Karpas-422 (cell line): ENCODE measurements around the gene FSTL5. TPM values are rescaled to one million over a fixed set of nuclear protein-coding genes. Genes with fewer than 3 reads are reported as not detected.

Experiments
- DNase-seq: peaks from one replicate; pipeline ENCODE4 v3.0.0-alpha.2; 2015
- H2AFZ ChIP-seq: fragments of 200-600 bp; sonication (generic); 2 replicates; pipeline ENCODE4 v1.6.1; 2014; ENCODE audit warnings: antibody characterized with exemption, low read length, mixed read lengths
- H3K27ac ChIP-seq: fragments of 200-600 bp; sonication (generic); 2 replicates; pipeline ENCODE4 v1.5.1; 2014; ENCODE audit warnings: mild to moderate bottlenecking, low read length, moderate library complexity
- H3K27me3 ChIP-seq: fragments of 200-600 bp; sonication (generic); 2 replicates; pipeline ENCODE4 v1.6.1; 2014; ENCODE audit warnings: low read length, mixed read lengths
- H3K36me3 ChIP-seq: fragments of 200-600 bp; sonication (generic); 2 replicates; pipeline ENCODE4 v1.6.1; 2014; ENCODE audit warnings: low read length, mixed read lengths; ENCODE audit not compliant: insufficient read depth
- H3K4me1 ChIP-seq: fragments of 200-600 bp; sonication (generic); 2 replicates; pipeline ENCODE4 v1.6.1; 2014; ENCODE audit warnings: mild to moderate bottlenecking, low read length, mixed read lengths
- H3K4me2 ChIP-seq: fragments of 200-600 bp; sonication (generic); 2 replicates; pipeline ENCODE4 v1.6.1; 2014; ENCODE audit warnings: low read length, low read depth, mild to moderate bottlenecking; ENCODE audit not compliant: poor library complexity, severe bottlenecking
- H3K4me3 ChIP-seq: fragments of 200-600 bp; sonication (generic); 2 replicates; pipeline ENCODE4 v1.5.1; 2014; ENCODE audit warnings: mild to moderate bottlenecking, antibody characterized with exemption, low read length, mixed read lengths
- H3K79me2 ChIP-seq: fragments of 200-600 bp; sonication (generic); 2 replicates; pipeline ENCODE4 v1.6.1; 2014; ENCODE audit warnings: mild to moderate bottlenecking, low read length, mixed read lengths
- H3K9ac ChIP-seq: fragments of 200-600 bp; sonication (generic); 2 replicates; pipeline ENCODE4 v1.6.0; 2014; ENCODE audit warnings: low read length
- H3K9me2 ChIP-seq: fragments of 200-600 bp; sonication (generic), shearing (Covaris generic); replicated peaks from 2 replicates; pipeline ENCODE4 v1.6.0; 2014; ENCODE audit warnings: mild to moderate bottlenecking, low read length, moderate library complexity; ENCODE audit not compliant: insufficient read depth
- H3K9me3 ChIP-seq: fragments of 300-700, 200-600 bp; sonication (generic); 2 replicates; pipeline ENCODE4 v1.6.1; 2014; ENCODE audit warnings: low read length, mixed read lengths
- H4K20me1 ChIP-seq: fragments of 200-600 bp; sonication (generic); 2 replicates; pipeline ENCODE4 v1.6.1; 2014; ENCODE audit warnings: mild to moderate bottlenecking, antibody characterized with exemption, low read length, low read depth; ENCODE audit not compliant: insufficient read depth
- total RNA-seq: library from RNA; depleted of rRNA; stranded (reverse); fragments of >200 nt; shearing (Covaris generic); gene quantifications from 2 replicates; pipeline ENCODE4 v1.2.3, GENCODE V29; 2014; ENCODE audit warnings: low replicate concordance

The FSTL5 gene
- total RNA-seq, 1 experiment from 2014 or later: not detected

DNA sequence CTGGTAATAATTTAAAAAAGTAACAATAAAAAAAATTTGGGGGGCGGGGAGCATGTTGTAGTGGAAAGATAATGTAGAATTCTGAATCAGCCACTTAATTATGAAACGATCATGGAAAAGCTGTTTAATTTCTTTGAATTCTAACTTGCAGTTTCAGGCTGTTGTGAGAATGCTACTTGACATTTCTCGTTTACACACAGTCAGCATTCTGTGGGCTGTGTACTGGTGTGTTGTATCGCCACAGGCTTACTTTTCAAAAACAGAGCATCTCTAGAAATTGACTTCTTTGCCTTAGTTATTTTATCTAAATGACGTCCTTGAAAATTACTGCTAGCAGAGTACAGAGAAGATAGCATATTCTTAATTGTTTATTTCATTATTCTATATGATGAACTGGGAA, 350.4 kb downstream of the FSTL5 start:
- Histone ChIP-seq H3K4me3 (no peak overlapping the region), H3K4me2 (no peak overlapping the region), H3K36me3 (no peaks in the 10 kb centered on the region), H3K79me2 (no peaks in the 10 kb centered on the region), H3K9me3 (peaks cover 23% of the 10 kb centered on the region), H3K9ac (no peak overlapping the region), H2AFZ (no peak overlapping the region), H3K27me3 (no peaks in the 10 kb centered on the region), H4K20me1 (no peaks in the 10 kb centered on the region), H3K9me2 (no peaks in the 10 kb centered on the region), H3K27ac (no peak overlapping the region), H3K4me1 (no peaks in the 10 kb centered on the region)
- no peak for DNase-seq

DNA sequence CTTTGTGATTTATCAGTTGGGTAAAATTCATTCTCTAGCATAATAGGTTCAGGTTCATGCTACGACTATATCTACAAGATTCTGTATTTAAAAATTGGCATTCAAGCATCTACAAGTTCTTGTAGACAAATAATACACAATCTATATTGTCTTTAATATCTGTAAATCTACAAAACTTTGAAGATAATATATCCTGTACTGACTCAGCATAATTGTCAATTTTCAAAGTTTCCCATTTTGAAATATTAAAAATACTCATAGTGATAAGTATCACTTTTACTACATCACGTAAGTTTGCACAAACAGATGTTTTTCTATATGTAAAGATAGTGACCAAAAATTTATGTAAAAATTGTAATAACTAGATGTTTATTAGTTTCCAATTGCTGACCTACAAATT, 360.6 kb downstream of the FSTL5 start:
- H3K79me2 ChIP-seq: no peaks in the 10 kb centered on the region
- H3K36me3 ChIP-seq: no peaks in the 10 kb centered on the region
- DNase-seq: no peak
- H2AFZ ChIP-seq: no peak overlapping the region
- H3K9me3 ChIP-seq: peaks cover 52% of the 10 kb centered on the region
- H3K9me2 ChIP-seq: no peaks in the 10 kb centered on the region
- H3K27ac ChIP-seq: no peak overlapping the region
- H3K4me1 ChIP-seq: no peaks in the 10 kb centered on the region
- H4K20me1 ChIP-seq: no peaks in the 10 kb centered on the region
- H3K9ac ChIP-seq: no peak overlapping the region
- no peak overlapping the region for H3K4me3 ChIP-seq
- H3K4me2 ChIP-seq: no peak overlapping the region
- H3K27me3 ChIP-seq: no peaks in the 10 kb centered on the region

DNA sequence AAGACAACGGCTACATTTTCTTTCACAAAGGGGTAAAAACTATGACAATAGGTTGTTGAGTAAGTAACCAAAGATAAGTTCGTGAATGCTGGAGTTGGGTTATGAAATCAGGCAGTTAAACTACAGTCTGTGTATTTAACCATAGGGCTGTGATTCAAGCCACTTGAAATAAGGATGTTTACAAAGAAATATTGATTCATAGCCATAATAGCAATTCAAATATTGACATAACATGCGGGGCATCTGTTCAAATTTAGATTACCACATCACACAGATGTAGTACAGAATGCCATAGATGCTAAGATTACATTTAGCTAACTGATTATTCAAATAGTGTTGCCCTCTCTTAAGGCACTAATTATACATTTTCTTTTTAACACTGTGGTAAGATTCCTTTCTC, 364.1 kb downstream of the FSTL5 start:
- Histone ChIP-seq H3K9me3 (peaks cover 50% of the 10 kb centered on the region), H4K20me1 (no peaks in the 10 kb centered on the region), H3K36me3 (no peaks in the 10 kb centered on the region), H3K4me1 (no peaks in the 10 kb centered on the region), H3K27me3 (no peaks in the 10 kb centered on the region), H3K27ac (no peak overlapping the region), H3K9me2 (no peaks in the 10 kb centered on the region), H2AFZ (no peak overlapping the region), H3K9ac (no peak overlapping the region), H3K4me2 (no peak overlapping the region), H3K79me2 (no peaks in the 10 kb centered on the region), H3K4me3 (no peak overlapping the region)
- no peak for DNase-seq

DNA sequence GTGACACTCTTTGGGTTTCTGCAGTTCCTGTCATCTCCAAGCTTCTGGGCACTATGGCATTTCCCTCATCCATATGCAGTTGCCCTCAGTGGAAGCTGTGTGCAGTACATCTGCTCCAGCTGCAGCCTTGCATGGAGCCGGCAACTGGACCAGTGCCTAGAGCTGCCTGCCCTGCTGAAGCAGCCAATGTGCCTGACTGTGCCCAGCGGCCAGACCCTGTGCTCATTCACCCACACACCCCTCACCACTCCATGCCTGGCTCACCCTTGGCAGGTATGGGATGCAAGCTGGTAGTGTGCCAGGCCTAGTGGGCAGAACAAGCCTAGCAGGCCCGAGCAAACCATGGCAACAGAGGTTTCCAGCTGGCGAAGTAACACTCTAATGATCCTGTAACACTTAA, 370.8 kb downstream of the FSTL5 start:
- H3K9me3 ChIP-seq: peaks cover 61% of the 10 kb centered on the region
- DNase-seq: no peak

DNA sequence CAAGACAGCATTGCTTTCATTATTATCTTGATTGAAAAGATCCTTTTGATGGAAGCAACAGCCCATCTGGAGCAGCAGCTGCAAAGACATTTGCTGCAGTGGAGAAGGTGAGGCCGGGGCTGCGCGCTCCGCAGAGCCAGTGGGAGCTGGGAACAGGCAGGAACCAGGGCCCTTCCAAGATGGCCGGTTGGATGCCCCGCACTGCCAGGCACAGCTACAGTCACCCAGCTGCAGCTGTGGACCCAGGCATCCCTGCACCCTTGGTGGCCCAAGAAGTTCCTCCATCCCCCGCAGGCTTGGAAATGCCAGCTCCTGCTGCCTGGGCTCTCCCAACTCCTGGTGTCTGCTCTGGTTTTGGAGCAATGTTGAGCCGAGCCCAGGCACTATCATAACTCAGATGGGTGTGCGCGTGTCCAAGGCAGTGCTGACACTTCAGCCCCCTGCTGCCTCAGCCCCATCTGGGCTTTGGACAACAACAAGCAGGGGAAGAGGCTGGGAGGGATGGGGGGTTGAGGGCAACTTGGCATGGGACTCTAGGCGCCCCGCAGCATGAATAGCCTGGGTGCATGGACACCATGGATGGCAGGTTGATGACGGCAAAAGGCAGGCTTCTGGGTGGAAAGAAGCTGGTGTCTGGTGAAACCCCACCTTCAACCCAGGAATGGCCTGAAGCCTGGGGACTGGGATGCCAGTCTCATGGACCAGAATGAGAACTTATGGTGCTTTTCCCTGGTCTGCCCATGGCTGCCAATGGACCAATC, 371.8 kb downstream of the FSTL5 start:
- Histone ChIP-seq H3K9me2 (no peaks in the 10 kb centered on the region), H3K4me1 (no peaks in the 10 kb centered on the region), H4K20me1 (no peaks in the 10 kb centered on the region), H3K27ac (no peak overlapping the region), H3K79me2 (no peaks in the 10 kb centered on the region), H3K4me2 (no peak overlapping the region), H3K36me3 (no peaks in the 10 kb centered on the region), H2AFZ (no peak overlapping the region), H3K9me3 (peaks cover 58% of the 10 kb centered on the region), H3K4me3 (no peak overlapping the region), H3K27me3 (no peaks in the 10 kb centered on the region), H3K9ac (no peak overlapping the region)
- no peak for DNase-seq

More for the DNA sequence above, 370.8 kb downstream of the FSTL5 start:
- no peak overlapping the region for H3K4me3 ChIP-seq
- no peak overlapping the region for H2AFZ ChIP-seq
- H3K4me2 ChIP-seq: no peak overlapping the region
- no peaks in the 10 kb centered on the region for H3K4me1 ChIP-seq
- no peaks in the 10 kb centered on the region for H3K27me3 ChIP-seq
- H3K36me3 ChIP-seq: no peaks in the 10 kb centered on the region
- H3K9ac ChIP-seq: no peak overlapping the region
- H3K79me2 ChIP-seq: no peaks in the 10 kb centered on the region
- no peak overlapping the region for H3K27ac ChIP-seq
- H3K9me2 ChIP-seq: no peaks in the 10 kb centered on the region
- no peaks in the 10 kb centered on the region for H4K20me1 ChIP-seq

DNA sequence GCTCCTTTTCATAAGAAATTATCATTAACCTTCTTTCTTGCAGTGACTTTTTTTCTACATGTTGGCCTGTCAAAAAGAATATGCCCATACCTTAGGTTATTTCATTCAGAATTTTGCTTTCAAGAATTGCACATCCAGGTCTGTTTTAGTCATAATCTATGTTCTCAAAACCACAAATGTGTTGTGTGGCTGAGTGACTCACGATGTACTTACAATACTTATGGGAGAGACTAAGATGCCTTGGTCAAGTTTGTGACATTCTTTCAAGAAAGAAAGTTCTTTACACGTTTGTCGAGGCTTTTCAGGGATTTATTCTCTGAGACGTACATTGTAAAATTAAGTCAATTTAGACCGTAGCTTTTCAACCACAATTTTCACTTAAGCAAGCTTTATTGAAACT, 396.7 kb downstream of the FSTL5 start:
- H3K27me3 ChIP-seq: no peaks in the 10 kb centered on the region
- no peak for DNase-seq

DNA sequence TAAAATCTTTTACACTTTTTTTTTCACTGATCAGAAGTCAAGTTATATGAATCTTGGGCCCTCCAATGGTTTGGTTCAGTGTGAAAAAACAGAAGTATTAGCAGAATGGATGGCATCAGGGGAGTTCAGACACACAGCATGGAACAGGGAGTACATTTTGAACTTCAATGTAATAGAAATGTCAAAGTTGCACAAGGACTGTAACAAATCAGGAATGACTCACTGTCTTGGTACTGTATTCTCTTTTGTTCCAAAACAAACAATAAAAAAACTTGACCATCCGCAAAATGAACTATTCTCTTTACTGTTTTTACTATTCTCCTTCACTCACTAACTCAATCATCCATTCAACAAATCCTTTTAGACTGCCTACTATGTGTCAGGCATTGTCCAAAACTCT, 401.0 kb downstream of the FSTL5 start:
- H4K20me1 ChIP-seq: no peaks in the 10 kb centered on the region

More for the DNA sequence above, 396.7 kb downstream of the FSTL5 start:
- no peaks in the 10 kb centered on the region for H3K36me3 ChIP-seq
- no peaks in the 10 kb centered on the region for H4K20me1 ChIP-seq
- no peak overlapping the region for H3K27ac ChIP-seq
- peaks cover 40% of the 10 kb centered on the region for H3K9me3 ChIP-seq
- H2AFZ ChIP-seq: no peak overlapping the region
- H3K4me3 ChIP-seq: no peak overlapping the region
- no peak overlapping the region for H3K4me2 ChIP-seq
- no peaks in the 10 kb centered on the region for H3K79me2 ChIP-seq
- no peaks in the 10 kb centered on the region for H3K9me2 ChIP-seq
- no peak overlapping the region for H3K9ac ChIP-seq
- no peaks in the 10 kb centered on the region for H3K4me1 ChIP-seq

DNA sequence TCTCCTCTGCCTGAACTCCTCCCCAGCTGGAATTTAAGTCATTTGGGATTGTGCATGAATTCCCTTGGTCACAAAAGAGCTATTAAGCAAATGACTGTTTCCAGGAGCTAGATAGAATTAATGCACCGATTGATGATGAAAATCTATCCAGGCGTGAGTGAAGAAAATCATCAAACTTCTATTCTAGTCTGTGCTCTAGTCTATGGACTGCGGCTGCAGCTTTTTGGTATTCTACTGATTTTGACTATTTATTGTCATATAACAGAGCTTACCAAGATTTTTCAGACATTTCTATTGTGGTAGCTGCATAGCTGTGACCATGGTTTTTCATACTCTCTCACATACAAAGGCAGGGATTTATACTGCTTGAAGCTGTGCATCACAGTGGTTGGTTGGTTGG, 403.8 kb downstream of the FSTL5 start:
- Histone ChIP-seq H3K27ac (no peak overlapping the region), H3K4me2 (no peak overlapping the region), H2AFZ (no peak overlapping the region), H3K9me2 (0 out of 2 replicates have a peak, but pooled peaks cover 2% of the 10 kb centered on the region), H3K36me3 (no peaks in the 10 kb centered on the region), H3K27me3 (no peaks in the 10 kb centered on the region), H3K4me1 (no peaks in the 10 kb centered on the region), H3K4me3 (no peak overlapping the region; the same call in 1 of the 2 replicates), H3K9me3 (peaks cover 41% of the 10 kb centered on the region), H4K20me1 (no peaks in the 10 kb centered on the region), H3K9ac (no peak overlapping the region), H3K79me2 (no peaks in the 10 kb centered on the region)
- DNase-seq: no peak

More for the DNA sequence above, 401.0 kb downstream of the FSTL5 start:
- H3K27me3 ChIP-seq: no peaks in the 10 kb centered on the region
- no peak overlapping the region for H3K4me2 ChIP-seq
- H3K36me3 ChIP-seq: no peaks in the 10 kb centered on the region
- no peak overlapping the region for H3K27ac ChIP-seq
- H3K79me2 ChIP-seq: no peaks in the 10 kb centered on the region
- no peaks in the 10 kb centered on the region for H3K9me2 ChIP-seq
- H3K4me3 ChIP-seq: no peak overlapping the region
- no peak overlapping the region for H2AFZ ChIP-seq
- no peaks in the 10 kb centered on the region for H3K4me1 ChIP-seq
- no peak for DNase-seq
- H3K9ac ChIP-seq: no peak overlapping the region
- peaks cover 40% of the 10 kb centered on the region for H3K9me3 ChIP-seq
